H54 (cell line): Measurements from ENCODE around the gene ADM.

ENCODE experiments used
- DNase-seq: peaks from one replicate; pipeline ENCODE4 v3.0.0; 2011; ENCODE audit warnings: low spot score, mixed read lengths; ENCODE audit not compliant: insufficient read length
- FAIRE-seq: peaks from 3 replicates; lab custom pipeline; 2011; peaks lifted over from hg19 to GRCh38; lab: Jason Lieb, UNC
- POLR2A ChIP-seq: IDR thresholded peaks from 2 replicates; pipeline ENCODE4 v1.6.1; 2011; ENCODE audit warnings: low read depth, mild to moderate bottlenecking, low read length

ADM gene

DNA sequence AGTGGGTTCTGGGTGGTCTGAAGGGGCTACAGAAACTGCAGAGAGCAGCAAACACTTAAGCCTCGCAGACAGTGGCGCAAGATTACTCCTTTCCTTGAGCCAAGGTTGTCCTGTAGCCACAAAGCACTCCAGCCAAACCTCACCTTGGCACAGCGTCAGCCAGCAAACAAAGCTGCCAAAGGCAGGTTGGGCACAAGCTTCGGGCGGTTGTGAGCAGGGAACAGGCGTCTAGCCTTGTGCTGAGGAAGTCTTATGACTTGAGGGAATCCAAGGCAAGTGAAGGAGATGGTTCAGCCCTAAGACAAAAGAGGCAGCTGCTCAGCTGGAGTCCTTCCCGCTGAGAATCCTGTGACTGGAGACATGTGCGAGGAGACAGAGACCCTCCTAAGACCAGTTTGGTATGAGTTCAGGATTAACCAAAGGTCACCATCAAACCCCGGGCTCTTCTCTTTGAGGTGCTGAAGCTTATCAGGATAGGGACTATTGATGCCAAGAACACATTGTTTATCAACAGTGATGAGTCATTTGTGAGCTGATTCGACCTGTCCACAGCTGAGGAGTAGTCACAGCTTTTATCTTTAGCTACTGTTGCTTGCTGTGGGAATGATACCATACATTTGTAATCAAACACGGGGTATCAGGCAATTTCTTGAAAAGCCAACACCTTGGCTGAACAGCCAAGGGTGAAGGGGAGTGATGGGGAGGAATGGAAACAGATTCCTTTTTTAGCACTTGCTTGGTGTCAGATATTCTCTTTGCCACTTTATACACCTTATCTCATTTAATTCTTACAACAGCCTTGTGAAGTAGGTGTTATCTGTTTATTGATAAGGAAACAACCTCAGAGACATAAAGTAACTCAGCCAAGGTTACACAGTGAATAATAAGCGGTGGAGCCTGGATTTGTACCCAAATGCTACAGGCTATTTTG lies 4.6 kb downstream of the ADM start:
- DNase-seq (no peak), FAIRE-seq (peak; percentile 55)
- TF ChIP-seq POLR2A, result no peak

DNA sequence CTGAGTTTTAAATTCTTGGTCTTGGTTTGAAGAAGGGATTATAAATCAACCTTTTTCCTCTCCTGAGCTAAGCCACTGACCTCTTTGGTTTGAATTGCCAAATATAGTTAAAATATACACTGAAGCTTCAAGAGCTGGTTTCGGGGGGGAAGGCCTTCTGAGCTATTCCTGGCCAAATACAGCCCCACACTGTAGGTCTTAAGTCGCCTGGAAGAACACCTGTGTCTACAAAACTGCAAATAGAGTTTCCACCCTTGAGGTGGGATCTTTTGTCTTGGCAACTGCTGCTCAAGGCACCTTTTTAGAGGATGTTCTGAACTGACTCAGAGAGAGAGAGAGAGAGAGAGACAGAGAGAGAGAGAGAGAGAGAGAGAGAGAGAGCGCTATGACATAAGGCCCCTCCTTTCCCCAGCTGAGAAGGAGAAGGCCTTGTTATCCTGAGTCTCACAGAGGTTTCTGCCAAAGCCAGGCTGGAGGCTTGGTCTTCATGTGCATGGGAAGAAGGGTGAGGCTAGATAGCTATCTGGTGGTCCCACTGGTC lies 5.5 kb downstream of the ADM start:
- no peak for TF ChIP-seq POLR2A
- FAIRE-seq (no peak), DNase-seq (no peak)

- FAIRE-seq (no peak), DNase-seq (no peak)
- TF ChIP-seq POLR2A, result no peak
Observed at GRCh38 chr11:10311802-10312201, 6.9 kb downstream of the ADM start.

GRCh38 chr11:10314199-10315072 lies 9.6 kb downstream of the ADM start:
- DNase-seq (no peak), FAIRE-seq (peak; percentile 98)
- no peak for TF ChIP-seq POLR2A

DNA sequence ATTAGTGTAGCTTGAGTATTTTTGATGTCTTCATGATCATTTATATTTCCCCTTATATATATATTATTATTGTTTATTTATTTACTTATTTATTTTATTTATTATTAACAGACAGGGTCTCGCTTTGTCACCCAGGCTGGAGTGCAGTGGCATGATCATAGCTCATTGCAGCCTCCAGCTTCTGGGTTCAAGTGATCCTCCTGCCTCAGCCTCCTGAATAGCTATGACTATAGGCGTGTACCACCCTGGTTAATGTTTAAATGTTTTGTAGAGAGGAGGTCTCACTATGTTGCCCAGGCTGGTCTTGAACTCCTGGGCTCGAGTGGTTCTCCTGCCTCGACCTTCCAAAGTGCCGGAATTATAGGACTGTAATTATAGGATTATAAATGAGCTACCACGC lies 10.2 kb downstream of the ADM start:
- DNase-seq (no peak), FAIRE-seq (no peak)
- no peak for TF ChIP-seq POLR2A

GRCh38 chr11:10317151-10317755 lies 12.4 kb downstream of the ADM start:
- no peak for FAIRE-seq
- DNase-seq, result no peak
- no peak for TF ChIP-seq POLR2A

DNA sequence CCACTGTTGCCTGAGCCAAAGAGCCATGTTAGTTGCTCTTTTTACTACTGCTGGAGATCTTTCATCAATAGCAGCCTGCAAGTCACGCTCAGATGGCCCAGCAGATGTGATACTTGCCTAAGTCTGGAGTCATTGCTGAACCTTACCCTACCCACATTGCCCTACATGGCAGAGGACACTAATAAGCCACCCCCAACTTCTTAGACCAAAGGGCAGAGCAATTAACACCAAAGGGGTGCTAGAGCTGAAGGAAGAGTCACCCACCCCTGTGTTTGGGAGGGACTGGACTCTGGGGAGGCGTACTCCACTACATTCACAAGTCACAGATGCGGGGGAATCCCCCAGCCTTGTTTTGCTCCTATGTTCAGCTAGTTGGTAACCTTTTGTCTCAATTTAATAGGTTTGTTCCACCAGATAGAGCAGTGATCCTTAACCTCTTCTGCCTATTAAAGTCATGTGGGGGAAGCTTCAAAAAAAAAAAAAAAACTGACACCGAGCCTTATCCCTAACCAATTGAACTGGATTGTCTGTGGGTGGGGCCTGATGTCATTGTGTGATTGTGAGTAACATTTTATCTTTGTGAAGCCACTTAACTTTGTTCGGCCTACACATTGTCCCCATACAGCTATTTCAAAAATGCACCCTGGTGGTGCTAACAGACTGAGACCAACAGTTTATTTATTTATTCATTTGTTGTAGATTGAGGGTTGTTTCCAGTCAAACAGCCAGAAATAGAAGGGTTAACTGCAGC lies 13.1 kb downstream of the ADM start:
- FAIRE-seq (no peak), DNase-seq (no peak)
- TF ChIP-seq POLR2A, result no peak

DNA sequence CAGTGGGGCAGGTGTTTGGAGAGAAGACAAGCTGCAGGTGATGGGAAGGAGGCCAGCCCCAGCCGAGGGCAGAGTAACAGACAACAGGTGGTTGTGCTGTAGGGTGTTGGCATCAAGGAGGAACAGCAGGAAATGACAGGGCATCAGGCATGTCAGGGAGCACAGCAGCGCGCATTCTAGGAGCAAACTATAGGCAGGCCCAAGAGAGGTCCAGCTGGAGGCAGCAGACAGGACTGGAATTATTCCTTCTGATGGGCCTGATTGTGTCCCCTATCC lies 13.6 kb downstream of the ADM start:
- DNase-seq, result no peak
- no peak for FAIRE-seq
- no peak for TF ChIP-seq POLR2A

- TF ChIP-seq POLR2A, result no peak
- FAIRE-seq (no peak), DNase-seq (no peak)
Observed at GRCh38 chr11:10319702-10320558, 15.1 kb downstream of the ADM start.

DNA sequence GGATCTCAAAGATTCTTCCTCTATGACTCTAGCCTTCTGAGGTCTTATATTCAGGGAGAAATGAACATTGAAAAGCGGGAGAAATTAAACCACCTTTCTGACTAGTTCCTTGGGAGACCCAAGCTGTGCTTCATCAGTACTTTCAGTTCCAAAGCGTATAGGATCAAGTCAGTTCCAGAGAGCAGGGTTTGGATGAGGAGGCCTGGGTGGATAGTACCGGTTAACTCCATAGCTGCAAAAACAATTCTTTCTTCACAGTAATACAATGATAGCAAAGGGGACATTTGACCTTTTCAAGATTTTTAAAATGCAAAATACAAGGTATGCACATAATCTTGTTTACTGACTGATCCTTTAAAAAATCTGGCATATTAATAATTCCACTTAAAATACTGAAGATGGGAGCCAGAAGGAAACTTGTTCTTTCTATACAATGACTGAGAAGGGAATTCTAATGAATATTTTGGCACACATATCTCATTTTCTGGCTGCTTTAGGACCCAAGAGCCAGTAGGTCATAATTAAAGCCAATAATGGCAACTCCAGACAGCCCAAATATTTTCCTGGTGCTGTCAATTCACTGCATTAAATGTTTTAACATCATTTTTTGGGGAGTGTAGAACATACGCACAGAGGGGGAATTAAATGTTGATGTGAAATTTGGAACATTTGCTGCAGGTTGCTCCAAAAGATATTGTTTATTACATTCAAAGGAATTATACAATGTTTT lies 16.0 kb downstream of the ADM start:
- FAIRE-seq (no peak), DNase-seq (no peak)
- no peak for TF ChIP-seq POLR2A

- DNase-seq (no peak), FAIRE-seq (no peak)
- no peak for TF ChIP-seq POLR2A
Observed at GRCh38 chr11:10322401-10322800, 17.5 kb downstream of the ADM start.
